HL-60/S4 treated with phorbol 12-myristate 13-acetate at 8.2 ng/mL for 4 days and 3 days (cell line): ENCODE results near the gene ELF5.

Experiments
- in situ Hi-C: fragments of 300-500 bp; cut with MboI; formaldehyde crosslinking; loops from 2 replicates; pipeline ENCODE4 v1.15.0; 2022; ENCODE audit warnings: low sequenced_read_pairs

ELF5 gene

DNA sequence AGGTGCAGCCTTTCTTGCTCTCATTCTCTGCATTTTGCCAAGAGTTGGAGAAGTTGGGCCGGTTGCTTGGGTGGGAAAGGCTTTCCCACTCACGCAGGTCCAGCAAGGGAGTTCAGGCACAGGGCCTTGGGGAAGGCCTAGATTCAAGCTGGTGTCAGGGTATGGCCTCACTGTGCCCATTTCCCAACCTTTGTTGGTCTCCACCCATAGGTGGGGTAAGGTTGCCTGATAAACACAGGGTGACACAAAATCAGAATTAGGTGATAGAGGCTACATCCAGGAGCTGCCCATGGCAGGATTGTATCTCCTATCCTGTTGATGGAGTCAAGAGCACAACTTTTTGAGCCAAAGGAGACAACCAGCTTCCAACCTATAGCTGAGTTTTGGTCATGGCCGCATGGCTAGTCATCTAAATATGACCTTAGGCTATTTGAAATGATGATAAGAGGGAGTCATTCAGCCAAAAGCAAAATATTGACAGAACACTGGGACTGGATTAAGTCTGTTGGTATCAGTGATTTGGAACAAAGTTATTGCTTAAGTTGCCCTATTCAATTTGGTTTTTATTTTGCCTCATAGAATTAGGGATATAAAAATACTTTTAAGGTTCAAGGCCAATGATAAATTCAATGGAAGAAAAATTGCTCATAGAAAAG lies 54.0 kb downstream of the ELF5 start:
- in situ Hi-C loops, result no loop called here

DNA sequence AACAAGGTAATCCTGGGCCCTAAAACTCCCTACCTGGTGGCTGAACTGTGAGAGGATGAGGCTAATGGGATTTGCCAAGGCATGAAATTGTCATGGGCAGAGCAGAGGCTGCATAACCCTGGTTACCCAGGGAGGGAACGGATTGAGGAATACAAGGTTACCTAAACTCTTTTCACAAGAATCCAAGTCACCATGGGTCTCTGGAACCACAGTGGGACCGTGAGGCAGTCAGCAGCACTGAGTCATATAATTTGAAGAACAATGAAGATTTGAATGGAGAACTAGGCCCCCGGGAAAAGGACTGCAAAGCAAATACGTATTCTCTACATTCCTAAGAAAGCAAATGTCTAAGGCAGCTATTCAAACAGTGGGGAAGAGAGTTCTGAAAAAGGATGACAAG lies 55.1 kb downstream of the ELF5 start:
- in situ Hi-C loops, result no loop called here

DNA sequence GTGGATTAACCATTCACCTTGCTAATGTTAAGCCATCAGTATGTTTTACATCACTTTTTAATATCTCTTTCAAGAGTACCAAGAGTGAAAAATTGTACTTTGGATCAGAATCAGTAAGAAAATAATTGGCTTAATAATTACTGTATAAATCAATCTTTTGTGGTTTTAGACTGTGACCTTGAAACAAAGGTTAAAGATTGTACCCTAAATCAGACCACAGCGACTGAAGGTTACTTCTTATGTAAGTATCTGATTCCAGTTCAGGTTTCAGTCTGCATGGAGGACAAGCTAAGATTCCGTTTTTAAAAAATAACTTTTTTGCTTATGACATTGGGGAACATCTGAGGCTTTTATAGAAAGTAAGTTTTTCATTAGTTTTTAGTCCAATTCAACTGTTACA lies 56.0 kb downstream of the ELF5 start:
- in situ Hi-C loops, result no loop called here

DNA sequence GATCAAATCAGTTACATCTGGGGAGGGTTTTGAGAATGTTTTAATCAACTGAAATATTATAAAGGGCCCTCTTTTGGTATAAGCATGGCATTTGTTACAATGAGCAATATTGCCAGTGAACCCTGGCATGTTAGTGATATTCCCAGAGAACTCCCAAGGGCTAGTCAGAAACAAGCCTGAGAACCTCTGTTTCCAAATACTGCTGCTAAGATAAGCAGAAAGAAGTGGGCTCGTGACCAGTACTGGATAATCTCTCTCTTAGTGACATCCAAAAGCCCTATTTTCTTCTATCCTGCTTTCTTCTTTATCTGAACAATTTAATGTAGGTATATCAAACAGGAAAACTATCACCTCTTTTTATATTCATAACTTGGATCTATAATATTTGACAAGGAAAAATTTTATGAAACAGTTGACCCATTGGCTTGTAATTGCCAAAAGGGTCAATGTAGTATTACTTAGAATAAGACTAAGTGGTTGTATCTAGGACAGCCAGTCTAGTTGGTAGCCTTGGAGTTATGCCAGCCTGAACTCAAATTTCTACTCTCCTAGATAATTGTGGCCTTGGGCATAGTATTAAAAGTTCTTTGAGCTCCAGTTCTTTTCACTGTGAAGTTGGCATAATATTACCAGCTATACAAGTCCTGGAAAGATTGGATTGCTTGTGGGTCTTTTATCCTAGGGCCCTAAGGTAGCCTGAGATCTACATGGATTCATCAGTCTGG lies 59.1 kb downstream of the ELF5 start:
- in situ Hi-C loops, result no loop called here

DNA sequence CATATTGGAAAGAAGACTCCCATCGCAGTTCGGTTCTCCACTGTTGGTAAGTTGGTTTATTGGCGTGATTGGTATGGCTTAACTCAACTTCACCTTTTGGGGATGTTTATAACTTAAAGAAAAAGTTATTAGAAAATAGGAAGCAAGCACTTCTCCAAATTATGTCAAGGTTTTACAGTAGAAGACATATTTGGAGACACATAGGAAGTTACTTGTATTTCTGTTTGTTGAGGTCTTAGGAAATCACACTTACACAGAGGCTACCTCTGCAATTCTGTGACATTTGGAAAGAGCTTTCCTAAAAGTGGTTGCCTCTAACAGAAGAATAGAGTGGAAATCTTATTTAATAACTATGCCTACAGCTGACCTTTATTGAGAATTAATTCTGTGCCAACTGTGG lies 62.5 kb downstream of the ELF5 start:
- in situ Hi-C loops, result no loop called here

DNA sequence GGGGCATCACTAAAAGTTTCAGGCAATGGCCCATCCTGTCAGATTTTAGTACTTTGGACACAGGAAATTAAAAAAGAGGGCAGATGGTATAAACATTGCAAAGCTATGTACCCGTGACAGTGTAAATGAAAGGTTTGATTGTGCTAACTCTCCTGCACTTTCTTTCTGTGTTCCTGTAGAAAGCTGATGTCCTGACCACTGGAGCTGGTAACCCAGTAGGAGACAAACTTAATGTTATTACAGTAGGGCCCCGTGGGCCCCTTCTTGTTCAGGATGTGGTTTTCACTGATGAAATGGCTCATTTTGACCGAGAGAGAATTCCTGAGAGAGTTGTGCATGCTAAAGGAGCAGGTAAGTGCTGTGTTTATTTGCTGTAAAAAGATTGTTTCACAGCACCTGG lies 64.6 kb downstream of the ELF5 start:
- in situ Hi-C loops, result no loop called here

DNA sequence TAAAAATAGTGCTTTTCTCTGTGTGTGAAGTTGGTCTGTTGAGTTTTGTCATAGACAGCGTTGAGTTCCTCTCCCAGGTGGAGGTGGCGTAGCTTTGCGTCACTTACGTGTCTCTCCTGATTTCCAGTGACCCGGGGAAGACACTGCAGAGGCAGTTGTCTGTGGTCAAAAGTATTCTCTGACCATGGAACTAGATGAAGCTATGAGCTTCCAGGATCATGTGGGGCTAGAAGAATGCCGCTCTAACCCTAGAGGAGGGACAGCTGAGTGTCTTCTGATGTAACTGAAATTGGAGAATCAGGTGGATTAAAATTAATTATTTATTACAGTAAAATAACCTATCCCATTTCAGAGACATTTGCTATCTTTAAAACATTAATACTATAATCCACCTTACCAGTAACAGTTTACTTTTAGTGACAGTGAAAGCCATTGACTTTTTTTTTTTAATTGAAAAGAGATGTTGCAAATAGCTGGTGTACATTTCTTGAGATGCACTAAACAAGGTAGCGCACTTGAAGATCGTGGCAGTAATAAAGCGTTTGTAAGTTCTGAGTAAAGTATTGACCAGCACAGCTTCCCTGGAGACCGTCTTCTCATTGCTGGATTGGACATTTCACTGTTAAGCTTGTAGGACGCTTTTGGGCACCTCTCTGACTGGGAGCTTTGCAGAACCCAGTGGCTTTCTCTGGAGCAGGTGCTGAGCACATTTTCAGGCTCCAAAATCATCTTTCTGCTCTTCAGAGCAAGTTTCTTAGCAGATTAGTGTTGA lies 65.2 kb downstream of the ELF5 start:
- in situ Hi-C loops, result no loop called here

DNA sequence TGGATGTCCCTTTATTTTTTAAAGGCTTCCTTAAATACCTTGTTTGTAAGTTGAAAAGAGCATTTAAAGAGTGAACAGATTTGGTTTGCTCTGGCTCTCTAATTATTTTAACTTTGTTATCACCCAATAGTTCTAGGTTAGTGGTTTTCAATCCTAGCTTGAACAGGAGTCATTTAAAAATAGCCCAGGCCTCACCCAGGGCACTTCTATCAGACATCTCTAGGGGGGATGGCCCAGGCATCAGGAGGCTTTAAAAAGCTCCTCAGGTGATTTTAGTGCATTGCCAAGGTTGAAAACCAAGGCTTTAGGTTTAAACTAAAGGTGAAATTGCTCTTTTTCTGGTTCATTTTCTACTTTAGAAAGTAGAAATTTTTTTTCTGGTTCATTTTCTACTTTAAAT lies 66.5 kb downstream of the ELF5 start:
- in situ Hi-C loops, result no loop called here

DNA sequence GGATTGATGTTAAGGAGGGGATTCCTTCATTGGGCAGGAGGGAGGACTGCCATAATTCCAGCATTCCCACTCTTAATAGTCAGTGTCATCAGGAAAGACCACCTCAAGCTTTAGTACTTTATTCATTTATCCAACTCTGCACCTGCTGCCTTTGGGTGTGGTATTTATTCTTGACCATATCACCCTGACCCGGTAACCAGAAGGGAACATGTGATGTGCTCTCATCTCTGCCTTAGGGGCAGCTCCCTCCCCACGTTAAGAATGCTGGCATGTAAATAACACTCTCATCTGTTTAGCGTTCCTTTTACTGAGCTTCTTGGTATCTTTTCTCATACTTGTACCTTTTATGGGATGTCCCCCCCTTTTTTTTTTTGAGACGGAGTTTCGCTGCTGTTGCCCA lies 67.2 kb downstream of the ELF5 start:
- in situ Hi-C loops, result no loop called here

DNA sequence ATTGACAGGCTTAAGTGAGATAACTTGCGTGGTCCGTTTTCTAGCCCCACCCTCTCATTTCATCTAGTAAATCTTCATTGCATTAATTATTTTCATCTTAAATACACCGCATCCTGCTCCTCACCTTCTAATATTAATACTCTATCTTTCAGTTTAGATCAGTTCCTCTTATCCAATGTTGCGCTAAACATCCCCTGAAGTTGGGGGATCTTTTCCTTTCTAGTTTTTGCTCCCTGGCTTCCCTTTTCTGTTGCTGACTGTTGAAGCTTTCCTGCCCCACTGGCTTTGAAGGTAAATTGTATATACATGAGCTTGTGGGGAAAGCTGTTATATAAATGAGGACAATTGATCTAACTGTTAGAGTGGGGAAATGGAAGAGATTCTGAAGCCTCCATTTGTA lies 67.6 kb downstream of the ELF5 start:
- in situ Hi-C loops, result no loop called here

DNA sequence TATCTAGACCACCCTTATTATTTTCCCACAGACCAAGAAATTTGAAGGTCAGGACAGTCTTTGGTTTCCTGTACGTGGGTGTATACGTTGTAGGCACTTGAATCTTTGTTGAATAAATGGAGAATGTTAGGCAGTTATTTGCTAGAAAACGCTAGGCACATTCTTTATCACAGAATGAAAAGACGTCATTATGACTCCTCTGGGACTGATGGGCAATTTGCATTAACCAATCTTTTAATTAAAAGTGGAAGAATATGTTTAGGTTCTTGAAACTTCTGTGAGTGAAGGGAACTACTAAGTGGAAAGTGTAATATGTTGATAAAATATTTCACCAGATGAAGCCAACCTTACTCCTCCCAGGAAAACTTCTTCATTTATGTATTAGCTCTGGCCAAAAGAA lies 69.2 kb downstream of the ELF5 start:
- in situ Hi-C loops, result no loop called here

DNA sequence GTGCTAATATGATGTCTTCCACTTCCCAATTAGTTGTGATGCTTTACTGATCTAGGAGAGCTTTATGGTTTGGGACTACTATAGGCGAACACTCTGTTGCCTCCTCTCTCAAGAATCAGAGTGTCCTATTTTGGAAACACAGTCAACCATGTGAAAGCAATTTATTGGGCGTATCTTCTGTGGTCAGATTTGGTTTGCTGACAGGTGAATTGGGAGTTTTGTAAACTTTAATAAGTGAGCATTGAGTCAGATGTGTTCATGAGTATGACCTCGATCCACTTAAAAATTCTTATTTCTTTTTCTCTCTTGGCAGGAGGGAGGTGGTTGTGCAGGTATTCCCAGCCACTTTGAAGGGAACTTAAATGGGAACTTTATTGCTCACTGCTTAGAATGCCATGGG lies 70.5 kb downstream of the ELF5 start:
- in situ Hi-C loops, result no loop called here

DNA sequence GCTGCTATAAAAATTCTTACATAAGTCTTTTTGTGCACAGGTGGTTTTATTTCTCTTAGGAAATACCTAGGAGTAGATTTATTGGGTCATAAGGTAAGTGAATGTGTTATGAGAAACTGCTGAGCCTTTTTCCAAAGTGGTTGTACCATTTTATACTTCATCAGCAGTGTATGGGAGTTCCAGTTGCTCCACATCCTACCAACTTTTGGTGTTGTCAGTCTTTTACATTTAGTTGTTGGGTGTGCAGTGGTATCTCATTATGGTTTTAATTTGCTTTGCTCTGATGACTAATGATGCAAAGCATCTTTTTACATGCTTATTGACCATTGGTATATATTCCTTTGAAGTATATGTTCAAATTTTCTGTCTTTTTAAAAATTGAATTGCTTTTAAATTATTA lies 71.8 kb downstream of the ELF5 start:
- in situ Hi-C loops, result no loop called here

DNA sequence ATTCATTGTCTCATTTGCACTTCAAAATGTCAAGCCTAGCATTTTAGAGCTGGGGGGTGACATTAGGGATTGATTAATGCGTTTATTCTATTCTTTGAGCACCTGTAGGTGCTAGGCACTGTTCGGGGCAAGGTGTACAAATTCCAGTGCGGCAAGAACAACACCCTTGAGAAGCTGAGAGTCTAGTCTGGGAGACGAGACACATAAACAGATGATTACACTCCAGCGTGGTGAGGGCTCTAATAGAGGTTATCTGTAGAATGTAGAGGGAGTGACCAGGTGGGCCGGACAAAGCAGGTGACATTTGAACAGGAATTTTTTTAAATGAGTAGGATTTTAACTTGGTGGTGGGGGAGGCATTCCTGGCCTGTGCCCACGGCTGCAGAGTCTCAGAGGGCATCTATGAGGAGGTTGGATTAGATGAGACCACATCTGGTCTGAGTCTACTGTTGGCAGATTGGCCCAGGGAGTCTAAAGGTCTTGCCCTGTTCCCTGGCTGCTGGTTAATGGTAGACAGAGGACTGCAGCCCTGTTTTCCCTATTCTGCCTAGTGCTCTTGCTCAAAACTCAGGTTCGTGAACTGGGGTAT lies 73.9 kb downstream of the ELF5 start:
- in situ Hi-C loops, result no loop called here

DNA sequence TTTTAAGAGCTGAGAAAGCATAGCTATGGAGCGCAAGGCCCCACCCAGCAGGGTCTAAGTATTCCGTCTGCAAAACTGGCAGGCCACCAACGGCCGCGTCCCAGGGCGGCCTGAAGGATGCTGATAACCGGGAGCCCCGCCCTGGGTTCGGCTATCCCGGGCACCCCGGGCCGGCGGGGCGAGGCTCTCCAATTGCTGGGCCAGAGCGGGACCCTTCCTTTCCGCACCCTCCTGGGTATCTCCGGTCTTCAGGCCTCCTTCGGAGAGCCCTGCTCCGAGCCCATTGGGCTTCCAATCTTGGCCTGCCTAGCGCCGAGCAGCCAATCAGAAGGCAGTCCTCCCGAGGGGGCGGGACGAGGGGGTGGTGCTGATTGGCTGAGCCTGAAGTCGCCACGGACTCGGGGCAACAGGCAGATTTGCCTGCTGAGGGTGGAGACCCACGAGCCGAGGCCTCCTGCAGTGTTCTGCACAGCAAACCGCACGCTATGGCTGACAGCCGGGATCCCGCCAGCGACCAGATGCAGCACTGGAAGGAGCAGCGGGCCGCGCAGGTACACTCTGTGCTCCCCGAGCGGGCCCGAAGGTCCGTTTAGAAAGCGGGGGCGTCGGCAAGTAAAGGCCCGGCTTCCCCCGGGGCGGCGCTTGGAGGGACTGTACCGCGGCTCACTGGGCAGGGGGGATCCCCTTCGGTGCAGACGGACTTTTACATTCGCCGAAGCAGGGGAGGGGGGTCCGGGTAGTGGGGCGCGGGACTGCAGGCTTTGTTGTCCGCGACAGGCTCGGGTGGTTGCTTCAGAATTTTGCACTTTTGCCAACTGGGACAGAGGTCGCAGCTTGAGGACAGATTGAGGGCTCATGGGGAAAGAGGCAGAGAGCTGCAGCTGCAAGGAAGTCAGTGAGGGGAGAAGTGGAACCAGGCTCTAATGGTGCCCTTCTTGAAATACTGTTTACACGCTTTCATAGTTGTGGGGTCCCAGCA lies 74.8 kb downstream of the ELF5 start, which contains the start of gene CAT:
TSS of gene CAT (plus strand) at position 406 of the 979 bp plus-strand sequence. CDS start at position 486, 80 bp downstream.
- in situ Hi-C loops, result no loop called here

DNA sequence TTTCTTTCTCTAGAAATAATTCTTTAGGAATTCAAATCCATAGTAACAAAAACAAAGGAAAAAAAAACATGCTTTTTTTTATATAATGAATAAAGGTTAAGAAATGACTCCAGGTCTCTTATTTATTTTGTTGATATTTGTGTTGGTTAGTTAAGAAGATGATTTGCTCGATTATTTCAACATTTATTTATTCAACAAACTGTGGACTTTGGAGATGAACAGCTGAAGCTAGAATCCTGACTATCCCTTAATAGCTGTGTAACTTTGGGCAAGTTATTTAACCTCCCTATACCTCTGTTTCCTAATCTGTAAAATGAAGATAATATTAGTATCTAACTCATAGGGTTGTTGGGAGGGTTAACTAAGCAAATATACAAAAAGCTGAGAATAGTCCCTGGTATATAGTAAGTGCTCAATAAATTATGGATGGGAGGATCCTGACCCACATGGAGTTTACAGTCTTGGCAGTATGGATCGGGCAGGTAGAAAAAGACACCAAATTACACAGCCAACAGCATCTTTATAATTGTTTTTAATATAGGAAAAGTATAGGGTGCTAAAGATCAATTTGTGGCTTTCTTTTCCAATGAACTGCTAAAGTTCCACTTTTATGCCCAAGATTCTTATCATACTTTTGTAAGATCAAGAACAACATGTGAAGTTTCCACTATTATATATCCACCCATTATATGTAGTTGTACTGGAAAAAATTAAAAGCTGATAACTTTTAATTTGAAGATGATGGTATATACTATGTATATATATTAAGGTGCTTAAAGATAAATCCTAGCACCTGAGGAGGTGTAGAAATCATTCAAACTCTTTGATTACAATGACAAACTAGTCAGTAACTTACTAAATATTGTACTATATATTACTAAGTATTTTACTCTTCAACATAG lies 76.1 kb downstream of the ELF5 start:
- in situ Hi-C loops, result no loop called here

DNA sequence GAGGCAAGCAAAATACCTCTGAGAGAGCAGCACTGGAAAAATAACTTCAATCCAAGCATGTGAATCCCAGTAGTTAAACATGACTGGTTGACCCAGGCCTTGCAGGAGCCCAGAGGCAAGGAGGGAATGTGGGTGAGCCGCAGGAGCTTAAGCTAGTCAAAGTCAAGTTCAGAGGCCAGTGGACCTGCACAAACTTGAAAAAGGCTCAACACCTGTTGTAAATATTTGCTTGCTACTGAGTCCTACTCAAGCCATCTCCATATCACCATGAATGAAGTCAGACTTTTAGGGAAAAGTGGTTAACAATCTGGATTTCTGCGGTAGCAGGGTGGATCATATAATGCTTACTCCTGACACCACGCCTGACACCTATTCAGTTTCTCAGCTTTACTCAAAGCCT lies 79.7 kb downstream of the ELF5 start:
- in situ Hi-C loops, result no loop called here

DNA sequence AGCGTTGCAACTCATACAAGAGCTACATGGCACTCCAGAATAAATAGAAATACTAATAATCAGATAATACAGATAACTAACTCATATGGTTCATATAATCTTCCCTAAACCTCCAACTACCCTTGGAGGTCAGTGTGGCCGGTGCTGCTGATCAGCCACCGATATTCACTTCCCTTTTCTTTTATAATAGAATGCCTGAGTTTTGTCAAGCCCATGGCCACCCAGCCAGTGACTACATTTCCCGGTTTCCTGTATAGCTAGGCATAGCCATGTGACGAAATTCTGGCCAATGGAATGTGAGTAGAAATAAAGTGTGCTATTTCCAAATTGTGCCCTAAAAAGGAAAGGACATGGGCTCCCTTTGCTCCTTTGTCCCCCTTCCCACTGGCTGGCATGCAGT lies 80.8 kb downstream of the ELF5 start:
- in situ Hi-C loops, result no loop called here

DNA sequence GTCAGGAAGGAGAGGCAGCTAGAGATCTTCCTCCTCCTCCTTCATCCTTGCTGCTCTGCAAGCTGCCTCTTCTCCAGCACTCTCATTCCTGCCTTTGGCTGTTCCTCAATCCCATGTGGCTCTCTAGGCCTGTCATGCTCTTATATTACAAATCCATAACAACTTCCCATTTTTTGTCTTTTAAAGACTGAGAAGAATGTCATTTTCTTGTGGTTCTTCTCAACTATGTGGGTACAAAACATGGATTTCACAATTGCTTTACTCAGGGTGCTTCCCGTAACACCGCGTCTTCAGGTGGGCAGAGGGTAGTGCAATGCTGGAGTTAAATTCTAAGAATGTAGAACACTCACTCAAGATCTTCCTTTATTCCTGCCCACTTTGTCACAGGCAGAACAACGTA lies 81.6 kb downstream of the ELF5 start:
- in situ Hi-C loops, result no loop called here
